HCT116 (cell line): Measurements from ENCODE around the gene ANKRD55. TPM values are rescaled to one million over a fixed set of nuclear protein-coding genes. Genes with fewer than 3 reads are reported as not detected.

Experiments used
- ATAC-seq: fragments of 200-7000 bp; cut with Tn5 transposase; 2 replicates; pipeline ENCODE4 v1.9.1; 2020; ENCODE audit warnings: mild to moderate bottlenecking, moderate library complexity
- BruUV-seq: library from RNA; stranded (reverse); fragments of 400-500 nt; replicated peaks from 2 replicates; lab custom pipeline; 2021; lab: Mats Ljungman, UMichigan
- CTCF ChIA-PET: fragments of 300-600 bp; sonication (Branson Sonifier 250); formaldehyde crosslinking; loops from one replicate; lab custom pipeline; 2021; ENCODE audit warnings: antibody characterized with exemption; lab: Charles Lee
- POLR2A ChIA-PET: fragments of 300-600, 350-600 bp; sonication (Branson Sonifier 250); formaldehyde crosslinking; loops from one replicate; lab custom pipeline; 2021; ENCODE audit warnings: antibody characterized with exemption; lab: Charles Lee
- RAD21 ChIA-PET, 2 experiments: fragments of 300-600 bp; sonication (Branson Sonifier 250); formaldehyde crosslinking; loops; one replicate each; lab custom pipeline; 2023; ENCODE audit warnings: low total read pairs in 2 of 2; ENCODE audit not compliant: uncharacterized antibody in 2 of 2, unreplicated experiment in 2 of 2, low non-redundant PET in 1 of 2; lab: Charles Lee
- DNase-seq: peaks from one replicate; pipeline ENCODE4 v3.0.0-alpha.2; 2010; ENCODE audit warnings: low read depth, low spot score
- H2AFZ ChIP-seq: fragments of 200-600 bp; shearing (Covaris generic), sonication (generic); 2 replicates; pipeline ENCODE4 v1.6.1; 2017; ENCODE audit warnings: low read depth, mixed run types, mixed read lengths, antibody characterized with exemption, low read length; ENCODE audit not compliant: poor library complexity, severe bottlenecking
- H3K27ac ChIP-seq: 2 replicates; pipeline ENCODE4 v1.5.1; 2012; ENCODE audit warnings: low read depth, low read length
- H3K27me3 ChIP-seq: fragments of 200-600 bp; sonication (generic); 2 replicates; pipeline ENCODE4 v1.6.1; 2016; ENCODE audit warnings: mixed run types, low read length, mixed read lengths; ENCODE audit not compliant: insufficient read depth
- H3K36me3 ChIP-seq, 2 experiments: fragments of 200-500 bp in 1 of 2; fragments of 200-600 bp in 1 of 2; sonication (Bioruptor generic) in 1 of 2; sonication (generic) in 1 of 2; 2 replicates each; pipeline versions ENCODE4 v1.5.1 to v1.6.1; 2014 to 2016; ENCODE audit warnings: low read length in 2 of 2, inconsistent platforms in 1 of 2, mixed read lengths in 1 of 2, mixed run types in 1 of 2; ENCODE audit not compliant: insufficient read depth in 2 of 2, control insufficient read depth in 1 of 2
- H3K4me1 ChIP-seq, 2 experiments: fragments of 200-600 bp in 1 of 2; sonication (generic) in 1 of 2; 2 replicates each; pipeline versions ENCODE4 v1.5.1 to v1.6.1; 2012 to 2017; ENCODE audit warnings: low read length in 2 of 2, inconsistent platforms in 1 of 2, mild to moderate bottlenecking in 1 of 2, mixed read lengths in 1 of 2, mixed run types in 1 of 2, moderate library complexity in 1 of 2; ENCODE audit not compliant: insufficient read depth in 2 of 2, control insufficient read depth in 1 of 2
- H3K4me2 ChIP-seq: fragments of 200-600 bp; sonication (generic); 2 replicates; pipeline ENCODE4 v1.6.1; 2017; ENCODE audit warnings: mixed run types, low read length, mixed read lengths
- H3K4me3 ChIP-seq, 2 experiments: fragments of 200-600 bp in 1 of 2; sonication (generic) in 1 of 2; replicated peaks in 1 of 2; 2 replicates each; pipeline ENCODE4 v1.5.1; 2011 to 2016; ENCODE audit warnings: low read length in 2 of 2, control low read depth in 1 of 2, low read depth in 1 of 2, mild to moderate bottlenecking in 1 of 2, mixed read lengths in 1 of 2, mixed run types in 1 of 2
- H3K79me2 ChIP-seq: fragments of 200-600 bp; sonication (generic); 2 replicates; pipeline ENCODE4 v1.6.1; 2017; ENCODE audit warnings: mild to moderate bottlenecking, mixed run types, low read length, moderate library complexity, mixed read lengths; ENCODE audit not compliant: insufficient read depth
- H3K9ac ChIP-seq: fragments of 200-600 bp; sonication (generic); 2 replicates; pipeline ENCODE4 v1.6.1; 2016; ENCODE audit warnings: low read length, mixed read lengths
- H3K9me2 ChIP-seq: fragments of 200-600 bp; sonication (generic), shearing (Covaris generic); 2 replicates; pipeline ENCODE4 v1.6.1; 2017; ENCODE audit warnings: mixed run types, mild to moderate bottlenecking, moderate library complexity; ENCODE audit not compliant: insufficient read depth
- H3K9me3 ChIP-seq, 2 experiments: fragments of 200-500 bp in 1 of 2; fragments of 200-600 bp in 1 of 2; sonication (Bioruptor generic) in 1 of 2; sonication (generic) in 1 of 2; 2 replicates each; pipeline ENCODE4 v1.6.1; 2014 to 2017; ENCODE audit warnings: low read length in 2 of 2, mixed read lengths in 2 of 2, inconsistent platforms in 1 of 2, low read depth in 1 of 2, mild to moderate bottlenecking in 1 of 2, mixed run types in 1 of 2, moderate library complexity in 1 of 2; ENCODE audit not compliant: control insufficient read depth in 1 of 2, insufficient read depth in 1 of 2
- H4K20me1 ChIP-seq: fragments of 200-600 bp; sonication (generic), shearing (Covaris generic); 2 replicates; pipeline ENCODE4 v1.6.1; 2017; ENCODE audit warnings: mixed run types, mild to moderate bottlenecking, moderate library complexity; ENCODE audit not compliant: insufficient read depth
- ATF3 ChIP-seq: IDR thresholded peaks from 2 replicates; pipeline ENCODE4 v1.6.1; 2012
- CBX3 ChIP-seq: IDR thresholded peaks from 2 replicates; pipeline ENCODE4 v1.6.1; 2012; ENCODE audit warnings: low read depth
- CTCF ChIP-seq, 3 experiments: fragments of 200-600 bp in 1 of 3; sonication (generic) in 1 of 3; IDR thresholded peaks in 2 of 3; conservative IDR thresholded peaks in 1 of 3; 2 replicates each; pipeline ENCODE4 v1.5.1; 2012 to 2017; ENCODE audit warnings: low read depth in 2 of 3, low read length in 2 of 3, antibody characterized with exemption in 1 of 3, borderline replicate concordance in 1 of 3, control low read depth in 1 of 3, mild to moderate bottlenecking in 1 of 3, mixed read lengths in 1 of 3, mixed run types in 1 of 3, moderate library complexity in 1 of 3; ENCODE audit not compliant: insufficient read depth in 1 of 3
- EZH2phosphoT487 ChIP-seq: fragments of 200-600 bp; IDR thresholded peaks from 2 replicates; pipeline ENCODE4 v1.6.1; 2018; ENCODE audit warnings: antibody characterized with exemption, borderline replicate concordance
- FOSL1 ChIP-seq: IDR thresholded peaks from 2 replicates; pipeline ENCODE4 v1.6.1; 2012; ENCODE audit warnings: low read depth
- JUND ChIP-seq: IDR thresholded peaks from 2 replicates; pipeline ENCODE4 v1.6.1; 2012
- MAX ChIP-seq: IDR thresholded peaks from 2 replicates; pipeline ENCODE4 v1.6.1; 2012
- POLR2A ChIP-seq: IDR thresholded peaks from 2 replicates; pipeline ENCODE4 v1.7.0; 2011; ENCODE audit warnings: borderline replicate concordance; ENCODE audit not compliant: insufficient read depth, insufficient read length; ENCODE audit errors: extremely low read depth
- POLR2AphosphoS5 ChIP-seq: IDR thresholded peaks from 2 replicates; pipeline ENCODE4 v1.6.1; 2011; ENCODE audit warnings: mild to moderate bottlenecking, low read depth, low read length, moderate library complexity
- RAD21 ChIP-seq: IDR thresholded peaks from 2 replicates; pipeline ENCODE4 v1.6.1; 2012; ENCODE audit warnings: low read depth, mild to moderate bottlenecking
- REST ChIP-seq: IDR thresholded peaks from 2 replicates; pipeline ENCODE4 v1.6.1; 2012; ENCODE audit warnings: low read depth
- SIN3A ChIP-seq: IDR thresholded peaks from 2 replicates; pipeline ENCODE4 v1.6.1; 2012; ENCODE audit warnings: low read depth
- SRF ChIP-seq: IDR thresholded peaks from 2 replicates; pipeline ENCODE4 v1.6.1; 2012; ENCODE audit warnings: low read depth
- YY1 ChIP-seq: IDR thresholded peaks from 2 replicates; pipeline ENCODE4 v1.6.1; 2011; ENCODE audit warnings: low read length, low read depth, moderate library complexity, mild to moderate bottlenecking; ENCODE audit not compliant: insufficient replicate concordance; ENCODE audit errors: extremely low read depth
- ZFX ChIP-seq: fragments of 450-650 bp; IDR thresholded peaks from 2 replicates; pipeline ENCODE4 v1.6.1; 2017
- ZNF274 ChIP-seq: fragments of 200-500 bp; sonication (Bioruptor generic); IDR thresholded peaks from 2 replicates; pipeline ENCODE4 v1.6.1; 2014; ENCODE audit warnings: mild to moderate bottlenecking, low read depth, low read length, inconsistent platforms
- intact Hi-C: fragments of 100-400 bp; cut with micrococcal nuclease; formaldehyde crosslinking; loops from 2 replicates; pipeline ENCODE4 v1.10.0; 2022
- total RNA-seq: library from RNA; stranded (reverse); gene quantifications from one replicate; pipeline ENCODE4 v1.2.1, GENCODE V29; 2021; ENCODE audit not compliant: unreplicated experiment

ANKRD55 gene
- total RNA-seq, 1 experiment from 2014 or later: not detected

GRCh38 chr5:56161439-56161823, 71.7 kb downstream of the ANKRD55 start:
- Histone ChIP-seq H3K9me3 (no peaks in the 10 kb centered on the region), H4K20me1 (no peaks in the 10 kb centered on the region), H3K9ac (no peak overlapping the region), H3K9me2 (no peaks in the 10 kb centered on the region), H3K27me3 (no peaks in the 10 kb centered on the region), H2AFZ (no peak overlapping the region), H3K4me3 (no peak overlapping the region), H3K27ac (no peak overlapping the region), H3K36me3 (no peaks in the 10 kb centered on the region), H3K4me1 (no peaks in the 10 kb centered on the region), H3K4me2 (no peak overlapping the region), H3K79me2 (no peaks in the 10 kb centered on the region)
- ChIA-PET CTCF (no interaction called here), POLR2A (no interaction called here), RAD21 (no interaction called here)
- DNase-seq: no peak
- intact Hi-C loops: no loop called here
- TF ChIP-seq REST (no peak), EZH2phosphoT487 (no peak), POLR2AphosphoS5 (no peak)
- BruUV-seq: no TSS peak
- no peak for ATAC-seq

- Histone ChIP-seq H3K36me3 (no peaks in the 10 kb centered on the region), H3K4me2 (no peak overlapping the region), H3K9me2 (no peaks in the 10 kb centered on the region), H3K27ac (no peak overlapping the region), H3K79me2 (no peaks in the 10 kb centered on the region), H3K9ac (no peak overlapping the region), H3K4me3 (no peak overlapping the region), H2AFZ (no peak overlapping the region), H4K20me1 (no peaks in the 10 kb centered on the region), H3K27me3 (no peaks in the 10 kb centered on the region), H3K9me3 (no peaks in the 10 kb centered on the region), H3K4me1 (no peaks in the 10 kb centered on the region)
- intact Hi-C loops: no loop called here
- ChIA-PET CTCF (no interaction called here), RAD21 (no interaction called here), POLR2A (no interaction called here)
- ATAC-seq (no peak), DNase-seq (no peak)
- no TSS peak for BruUV-seq
- TF ChIP-seq YY1: no peak
- TF ChIP-seq ZFX: no peak
- TF ChIP-seq FOSL1: no peak
- TF ChIP-seq ATF3: no peak
- TF ChIP-seq POLR2AphosphoS5: no peak
- no peak for TF ChIP-seq JUND
- TF ChIP-seq RAD21: no peak
- no peak for TF ChIP-seq SIN3A
- TF ChIP-seq POLR2A: no peak
- no peak for TF ChIP-seq MAX
- no peak for TF ChIP-seq SRF
- TF ChIP-seq ZNF274: no peak
- no peak for TF ChIP-seq CTCF (IDR thresholded peaks at IDR 0.05 in 2 of 3, conservative IDR thresholded peaks at IDR 0.05 in 1 of 3; ENCODE audit: borderline replicate concordance in 1 of 3, insufficient read depth in 1 of 3, low read depth in 2 of 3, low read length in 2 of 3)
- TF ChIP-seq CBX3: no peak
Measured at GRCh38 chr5:56160723-56161438, 72.2 kb downstream of the ANKRD55 start.
